HG03439 (cell line): ENCODE data around the gene CNGA1.
"Not testable (repeated sequence)": the region's sequence is repeated elsewhere in the genome, so short reads cannot be mapped to it uniquely, and the experiment has no call there.

Experiments used
- ATAC-seq: cut with Tn5 transposase; IDR thresholded peaks from one replicate; pipeline ENCODE4 v1.9.1; 2021; ENCODE audit warnings: mild to moderate bottlenecking, moderate library complexity; ENCODE audit not compliant: unreplicated experiment

Gene CNGA1

DNA sequence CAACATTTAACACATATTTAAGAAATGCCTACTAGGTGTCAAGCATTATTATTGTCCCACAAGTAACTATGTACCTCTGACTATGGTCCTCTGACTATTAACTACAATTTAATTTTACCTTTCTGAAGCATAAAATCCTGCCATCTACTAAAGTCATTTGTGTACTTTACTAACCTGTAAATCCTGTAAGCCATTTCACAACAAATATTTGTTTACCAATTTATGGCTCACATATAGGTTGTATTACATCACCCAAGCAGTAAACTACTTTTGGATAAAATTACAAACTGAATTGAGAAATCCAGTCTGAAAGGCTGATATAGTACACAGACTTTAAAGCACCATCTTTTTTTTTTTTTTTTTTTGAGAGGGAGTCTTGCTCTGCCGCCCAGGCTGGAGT, 43.8 kb downstream of the CNGA1 start:
- no peak for ATAC-seq

DNA sequence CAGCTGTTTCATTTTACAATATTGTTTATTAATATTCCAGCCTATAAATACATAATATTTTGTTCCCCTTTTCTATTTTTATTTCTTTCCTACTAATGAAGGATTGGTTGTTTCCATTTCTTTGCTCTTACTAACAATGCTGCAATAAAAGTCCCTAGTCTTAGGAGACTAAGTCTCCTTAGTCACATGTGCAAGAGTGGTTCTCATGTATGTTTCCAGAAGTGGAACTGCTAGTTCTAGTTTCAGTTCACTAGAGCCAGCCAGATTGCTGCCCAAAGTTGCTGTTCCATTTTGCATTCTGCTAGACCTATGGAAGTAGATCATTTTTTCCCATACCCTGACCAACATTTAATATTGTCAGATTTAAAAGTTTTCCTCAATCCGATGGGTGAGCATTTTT, 44.3 kb downstream of the CNGA1 start:
- ATAC-seq = no peak

DNA sequence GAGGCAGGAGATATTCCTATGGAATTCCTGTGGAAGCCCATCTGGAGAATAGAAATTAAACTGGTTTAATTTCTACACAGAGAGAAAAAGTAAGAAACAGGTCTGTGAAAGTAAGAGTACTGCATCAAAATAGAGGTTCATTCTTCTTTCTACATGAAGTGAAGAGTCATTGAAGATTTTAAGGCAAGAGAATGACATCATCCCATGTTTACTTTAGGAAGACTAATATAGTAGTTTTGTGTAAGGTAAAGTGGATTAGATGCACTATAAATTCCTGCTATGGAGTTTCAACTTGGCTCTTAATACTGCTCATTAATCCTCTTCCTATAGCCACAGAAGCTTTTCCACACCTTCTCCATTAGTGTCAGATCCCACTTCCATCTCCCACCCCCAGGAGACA, 47.6 kb downstream of the CNGA1 start:
- no peak for ATAC-seq

DNA sequence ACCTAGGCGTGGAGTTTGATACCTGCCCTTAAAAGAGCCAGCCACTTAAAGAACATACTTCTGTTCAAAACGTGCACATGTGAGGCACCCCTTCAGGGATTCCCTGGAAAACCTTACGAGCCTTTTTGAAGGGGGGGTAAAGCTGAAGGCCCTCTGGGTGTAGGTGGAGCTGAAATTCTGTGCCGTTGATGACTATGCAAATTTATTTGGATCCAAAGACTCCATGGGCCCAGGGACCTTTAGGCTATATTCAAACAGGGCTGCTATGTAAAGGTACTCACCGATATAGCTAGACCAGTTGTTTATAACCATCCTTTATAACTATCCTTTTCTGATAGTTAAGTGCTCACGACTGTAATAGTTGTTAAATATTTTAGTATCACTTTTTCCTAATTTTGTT, 61.8 kb downstream of the CNGA1 start:
- no peak for ATAC-seq

DNA sequence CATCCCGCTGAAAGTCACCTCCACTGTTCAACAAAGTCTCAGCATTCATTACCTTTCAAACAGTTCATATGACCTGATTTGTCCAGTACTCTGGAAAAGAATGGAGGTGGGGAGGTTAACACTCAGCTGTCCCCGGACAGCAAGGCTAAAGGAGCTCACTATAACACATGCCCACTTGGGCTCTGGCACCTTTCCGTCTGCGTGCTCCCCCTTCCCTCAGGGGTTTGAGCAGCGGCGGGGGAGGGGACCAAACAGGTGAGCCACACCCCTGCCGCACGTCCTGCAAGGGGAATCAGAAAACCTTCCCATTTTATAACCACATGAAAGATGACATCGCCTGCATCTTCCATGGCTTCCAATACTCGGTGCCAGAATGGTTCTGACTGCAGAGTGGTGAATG, 62.2 kb downstream of the CNGA1 start:
- no peak for ATAC-seq

DNA sequence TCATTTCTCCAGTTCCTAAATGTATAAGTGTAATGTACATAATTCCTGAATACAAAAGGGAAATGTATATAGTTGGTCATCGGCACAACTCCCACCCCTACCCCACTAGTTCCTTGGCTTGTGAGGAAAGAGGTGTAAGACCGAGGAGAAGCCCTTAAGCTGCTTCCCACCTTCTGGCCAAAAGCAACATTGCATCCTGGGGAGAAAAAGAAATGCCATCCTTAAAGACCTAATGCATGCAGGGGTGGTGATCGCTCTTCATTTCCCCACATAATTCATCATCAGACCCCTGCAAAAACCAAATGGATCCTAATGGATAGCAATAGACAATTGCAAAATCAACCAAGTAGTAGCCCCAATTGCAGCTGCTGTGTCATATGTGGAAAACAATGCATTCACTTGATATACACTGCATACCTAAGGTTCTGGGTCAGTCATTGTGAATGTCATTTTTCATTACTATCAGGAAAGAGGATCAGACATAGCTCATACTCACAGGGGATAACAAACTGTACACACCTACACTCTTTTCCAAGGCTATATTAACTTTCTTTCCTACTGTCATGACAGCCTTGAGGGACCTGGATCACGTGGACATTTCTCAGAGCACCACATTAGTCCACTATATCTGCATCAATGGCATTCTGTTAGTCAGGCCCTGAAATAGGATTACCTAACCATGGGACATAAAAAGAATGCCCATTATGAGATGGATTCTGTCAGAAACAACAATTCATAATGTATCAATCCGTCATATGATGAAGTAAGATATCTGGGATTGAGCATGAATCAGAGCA, 70.4 kb downstream of the CNGA1 start:
- no peak for ATAC-seq

DNA sequence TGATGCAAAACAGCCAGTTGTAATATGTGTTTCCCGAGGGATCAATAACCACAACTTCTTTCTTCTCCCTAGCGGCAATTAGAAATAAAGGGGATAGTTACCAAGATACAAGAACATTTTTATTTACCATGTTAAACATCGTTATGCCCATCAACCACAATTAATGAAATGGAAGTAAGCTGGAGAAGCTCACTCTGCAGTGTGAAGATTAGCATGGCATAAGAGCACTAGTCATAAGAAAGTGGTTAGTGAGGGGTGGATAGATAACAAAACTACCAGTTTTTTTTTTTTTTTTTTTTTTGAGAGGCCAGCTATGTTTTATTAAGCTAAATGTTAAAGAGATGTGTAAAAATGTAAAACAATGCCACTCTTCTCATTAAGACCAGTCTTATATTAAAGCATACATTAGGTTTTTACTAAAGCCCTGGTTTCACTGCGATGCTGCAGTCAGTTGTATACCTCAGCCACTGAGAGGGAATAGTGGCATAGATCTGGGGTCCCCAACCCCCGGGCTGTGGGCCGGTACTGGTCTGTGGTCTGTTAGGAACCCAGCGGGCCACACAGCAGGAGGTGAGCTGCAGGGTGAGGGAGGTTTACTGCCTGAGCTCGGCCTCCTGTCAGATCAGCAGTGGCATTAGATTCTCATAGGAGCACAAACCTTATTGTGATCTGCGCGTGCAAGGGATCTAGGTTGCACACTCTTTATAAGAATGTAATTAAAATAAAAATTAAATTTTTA, 74.2 kb downstream of the CNGA1 start:
- no peak for ATAC-seq

DNA sequence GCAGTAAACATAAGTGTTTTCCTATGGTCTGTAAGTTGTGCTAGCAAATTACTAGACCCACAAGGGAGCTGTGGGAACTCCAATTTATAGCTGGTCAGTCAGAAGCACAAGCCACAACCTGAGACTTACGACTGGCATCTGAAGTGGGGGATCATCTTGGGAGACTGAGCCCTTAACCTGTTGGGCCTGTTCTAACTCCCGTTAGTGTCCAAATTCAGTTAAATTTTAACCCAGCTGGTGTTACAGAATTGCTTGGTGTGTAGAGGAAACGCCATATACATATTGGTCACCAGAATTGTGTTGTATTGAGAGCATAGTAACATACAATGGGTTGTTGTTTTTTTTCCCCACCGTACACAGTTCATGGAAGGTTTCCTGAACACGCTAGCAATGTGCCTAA, 77.0 kb downstream of the CNGA1 start:
- ATAC-seq = no peak

DNA sequence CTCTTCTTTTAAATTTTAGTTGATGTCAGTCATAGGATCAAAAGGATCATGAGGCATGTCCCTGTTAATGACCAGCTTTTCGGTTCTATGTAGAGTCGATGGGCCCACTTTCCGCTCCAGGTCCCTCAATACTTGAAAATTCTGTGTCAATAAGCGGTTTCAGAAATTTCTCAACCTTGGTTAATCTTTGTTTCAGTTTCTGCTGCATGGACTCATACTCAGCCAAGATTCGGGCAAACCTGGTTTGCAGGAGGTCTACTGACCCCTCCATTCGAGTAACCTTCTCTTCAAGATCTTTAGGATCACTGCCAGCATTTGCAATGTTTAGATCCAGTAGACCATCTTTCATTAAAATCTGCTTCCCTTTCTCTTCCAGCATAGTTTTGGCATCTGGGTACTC, 80.1 kb downstream of the CNGA1 start:
- no peak for ATAC-seq

DNA sequence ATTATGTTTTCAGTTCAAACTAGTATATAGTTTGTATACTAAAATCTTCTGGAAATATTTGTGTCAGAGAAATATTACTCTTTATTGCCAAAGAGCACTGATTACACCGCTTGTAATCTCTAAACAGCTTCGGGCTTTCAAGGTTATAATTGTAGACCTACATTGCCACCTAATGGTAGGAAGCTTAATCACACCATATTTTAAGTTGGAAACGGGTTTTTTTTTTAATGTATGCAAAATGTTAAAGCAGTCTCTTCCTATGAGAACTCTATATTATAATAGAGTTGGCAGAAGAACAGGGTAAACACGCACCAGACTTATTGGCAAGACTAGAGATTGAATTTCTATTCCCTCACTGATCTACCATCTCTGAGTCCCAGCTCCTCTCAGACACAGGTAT, 82.6 kb downstream of the CNGA1 start:
- no peak for ATAC-seq

DNA sequence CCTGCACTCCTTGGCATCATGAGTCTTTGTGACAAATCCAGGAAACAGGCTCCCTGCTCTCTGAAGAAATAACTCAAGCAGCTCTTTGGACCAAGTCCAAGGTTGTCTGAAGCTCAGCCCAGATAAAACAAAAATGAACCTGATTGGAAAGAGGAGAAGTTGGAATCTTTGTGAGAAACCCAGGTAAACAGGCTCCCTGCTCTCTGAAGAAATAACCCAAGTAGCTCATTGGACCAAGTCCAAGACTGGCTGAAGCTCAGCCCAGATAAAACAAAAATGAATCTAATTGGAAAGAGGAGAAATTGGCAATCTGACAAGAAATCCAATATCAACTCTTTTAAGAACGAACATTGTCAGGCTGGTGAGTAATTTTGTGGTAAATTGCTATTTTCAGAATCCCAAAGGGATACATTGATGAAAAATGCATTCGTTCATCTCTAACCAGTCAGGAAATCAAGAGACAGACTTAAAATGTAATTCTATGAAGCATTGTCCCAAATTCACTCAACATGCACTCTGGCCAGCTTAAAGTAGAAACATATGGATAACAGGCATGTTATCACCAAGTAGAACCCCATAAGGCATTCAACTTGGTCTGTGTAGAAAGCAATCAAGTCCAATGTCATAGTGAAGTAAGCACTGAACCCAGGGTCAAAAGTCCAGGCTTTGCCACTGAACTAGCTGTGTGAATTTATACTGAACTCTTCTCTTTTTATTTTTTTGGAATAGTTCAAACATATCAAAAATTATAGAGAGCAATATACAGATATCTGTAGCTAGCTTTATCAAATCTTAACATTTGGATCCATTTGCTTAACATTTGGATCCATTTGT, 85.3 kb downstream of the CNGA1 start:
- no peak for ATAC-seq

DNA sequence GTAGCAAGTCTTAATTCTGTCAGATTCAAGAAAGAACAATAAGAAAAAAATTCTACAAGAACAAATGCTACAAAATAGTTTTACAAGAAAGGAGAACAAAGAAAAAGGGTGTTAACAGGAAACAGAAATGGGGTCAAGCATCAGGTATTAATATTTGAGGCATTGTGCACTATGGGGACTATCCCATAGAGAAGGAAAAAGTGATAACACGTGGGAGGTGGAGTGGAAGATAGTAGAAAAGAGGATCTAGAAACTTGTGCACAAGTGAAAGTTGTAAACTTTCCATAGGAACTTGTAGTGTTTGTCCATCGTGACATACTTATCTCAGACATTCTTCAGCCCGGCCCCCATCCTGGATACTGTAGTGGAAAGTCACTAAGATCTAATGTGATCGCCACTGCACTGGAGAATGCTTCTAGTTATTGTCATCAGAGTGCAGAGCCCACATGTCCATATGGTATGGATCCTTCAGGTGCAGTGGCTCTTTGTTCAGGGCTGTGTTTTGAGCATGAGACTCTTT, 86.7 kb downstream of the CNGA1 start:
- ATAC-seq = no peak

DNA sequence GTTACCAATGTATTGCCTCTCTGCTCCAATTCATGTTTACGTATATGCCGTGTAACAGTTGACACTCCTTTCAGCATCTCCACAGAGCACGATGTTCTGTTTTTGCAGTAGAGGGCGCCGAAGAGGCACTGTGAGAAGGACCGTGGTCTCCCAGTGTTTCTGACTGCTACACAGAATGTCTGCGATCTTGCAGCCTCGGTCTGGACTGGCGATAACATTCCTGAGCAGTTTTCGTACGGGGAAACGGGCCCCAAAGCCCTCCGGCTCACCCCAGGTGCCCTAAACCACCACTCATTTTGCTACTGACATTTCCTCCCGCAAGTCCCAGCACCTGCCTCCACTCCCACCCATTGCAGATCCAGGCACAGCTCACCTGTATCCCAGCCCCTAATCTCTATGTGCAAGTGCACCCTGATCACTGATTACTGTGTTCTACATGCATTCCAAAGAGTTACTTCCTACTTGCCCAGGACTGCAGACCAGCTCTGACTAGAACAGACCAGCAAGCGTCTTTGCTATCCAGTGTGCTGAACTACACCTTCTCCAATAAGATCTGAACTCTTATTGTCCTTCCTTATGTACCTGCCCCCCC, 89.7 kb downstream of the CNGA1 start:
- ATAC-seq = peak; percentile 94

DNA sequence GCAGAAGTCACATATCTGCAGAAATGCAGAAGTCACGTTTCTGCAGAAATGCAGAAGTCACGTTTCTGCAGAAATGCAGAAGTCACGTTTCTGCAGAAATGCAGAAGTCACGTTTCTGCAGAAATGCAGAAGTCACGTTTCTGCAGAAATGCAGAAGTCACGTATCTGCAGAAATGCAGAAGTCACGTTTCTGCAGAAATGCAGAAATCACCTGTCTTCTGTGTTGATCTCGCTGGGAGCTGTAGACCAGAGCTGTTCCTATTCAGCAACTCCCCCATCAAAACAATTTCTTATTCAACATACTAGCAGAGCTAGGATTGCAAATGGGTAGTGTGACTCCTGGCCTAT, 93.2 kb downstream of the CNGA1 start:
- not testable (repeated sequence) for ATAC-seq

DNA sequence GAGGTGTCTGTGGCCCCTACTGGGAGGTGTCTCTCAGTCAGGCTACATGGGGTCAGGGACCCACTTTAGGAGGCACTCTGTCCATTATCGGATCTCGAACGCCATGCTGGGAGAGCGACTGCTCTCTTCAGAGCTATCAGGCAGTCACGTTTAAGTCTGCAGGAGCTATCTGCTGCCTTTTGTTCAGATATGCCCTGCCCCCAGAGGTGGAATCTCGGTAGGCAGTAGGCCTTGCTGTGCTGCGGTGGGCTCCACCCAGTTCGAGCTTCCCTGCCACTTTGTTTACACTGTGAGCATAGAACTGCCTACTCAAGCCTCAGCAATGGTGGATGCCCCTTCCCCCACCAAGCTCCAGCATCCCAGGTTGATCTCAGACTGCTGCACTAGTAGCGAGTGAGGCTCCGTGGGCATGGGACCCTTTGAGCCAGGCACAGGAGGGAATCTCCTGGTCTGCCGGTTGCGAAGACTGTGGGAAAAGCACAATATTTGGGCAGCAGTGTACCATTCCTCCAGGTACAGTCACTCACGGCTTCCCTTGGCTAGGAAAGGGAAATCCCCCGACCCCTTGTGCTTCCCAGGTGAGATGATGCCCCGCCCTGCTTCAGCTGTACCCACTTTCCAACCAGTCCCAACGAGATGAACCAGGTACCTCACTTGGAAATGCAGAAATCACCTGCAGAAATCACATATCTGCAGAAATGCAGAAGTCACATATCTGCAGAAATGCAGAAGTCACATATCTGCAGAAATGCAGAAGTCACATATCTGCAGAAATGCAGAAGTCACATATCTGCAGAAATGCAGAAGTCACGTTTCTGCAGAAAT, 93.8 kb downstream of the CNGA1 start:
- ATAC-seq = not testable (repeated sequence)

DNA sequence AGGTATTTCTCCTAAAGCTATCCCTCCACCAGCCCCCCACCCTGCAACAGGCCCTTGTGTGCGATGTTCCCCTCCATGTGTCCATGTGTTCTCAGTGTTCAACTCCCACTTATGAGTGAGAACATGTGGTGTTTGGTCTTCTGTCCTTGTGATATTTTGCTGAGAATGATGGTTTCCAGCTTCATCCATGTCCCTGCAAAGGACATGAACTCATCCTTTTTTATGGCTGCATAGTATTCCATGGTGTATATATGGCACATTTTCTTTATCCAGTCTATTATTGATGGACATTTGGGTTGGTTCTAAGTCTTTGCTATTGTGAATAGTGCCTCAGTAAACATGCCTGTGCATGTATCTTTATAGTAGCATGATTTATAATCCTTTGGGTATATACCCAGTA, 99.3 kb downstream of the CNGA1 start:
- ATAC-seq = not testable (repeated sequence)

DNA sequence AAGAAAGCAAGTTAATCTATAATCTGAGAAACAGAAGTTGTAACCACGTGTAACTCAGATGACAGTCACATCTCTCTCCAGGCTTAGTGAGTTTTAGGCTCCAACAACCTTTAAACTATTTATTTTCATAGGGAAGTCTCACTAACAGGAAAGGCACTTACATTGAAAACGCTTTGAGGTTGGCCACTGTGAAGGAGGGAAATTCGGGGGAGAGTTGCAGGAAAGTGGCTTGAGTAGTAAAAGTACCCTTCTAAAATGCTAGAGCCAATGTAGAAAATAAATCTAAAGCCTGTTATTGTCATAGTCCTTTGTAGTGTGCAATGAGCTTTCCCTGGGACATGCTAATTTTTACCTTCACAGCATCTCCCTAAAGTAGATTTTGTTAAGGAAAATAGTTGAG, 101.1 kb downstream of the CNGA1 start:
- no peak for ATAC-seq

DNA sequence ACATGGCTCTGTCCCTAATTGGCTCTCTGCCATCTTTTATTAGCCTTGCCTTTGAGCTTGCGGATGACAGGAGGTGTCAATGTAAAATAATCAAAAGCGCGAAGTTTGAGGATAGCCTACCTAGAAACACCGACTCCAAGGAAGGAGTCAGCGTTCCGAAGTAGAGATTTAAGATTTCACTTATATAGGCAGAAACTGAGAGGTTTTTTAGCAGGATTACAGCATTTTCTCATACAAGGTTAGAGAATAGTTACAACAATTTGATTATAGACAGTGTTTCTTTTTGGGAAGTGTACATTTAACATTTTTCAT, 101.6 kb downstream of the CNGA1 start:
- peak; percentile 30 for ATAC-seq

DNA sequence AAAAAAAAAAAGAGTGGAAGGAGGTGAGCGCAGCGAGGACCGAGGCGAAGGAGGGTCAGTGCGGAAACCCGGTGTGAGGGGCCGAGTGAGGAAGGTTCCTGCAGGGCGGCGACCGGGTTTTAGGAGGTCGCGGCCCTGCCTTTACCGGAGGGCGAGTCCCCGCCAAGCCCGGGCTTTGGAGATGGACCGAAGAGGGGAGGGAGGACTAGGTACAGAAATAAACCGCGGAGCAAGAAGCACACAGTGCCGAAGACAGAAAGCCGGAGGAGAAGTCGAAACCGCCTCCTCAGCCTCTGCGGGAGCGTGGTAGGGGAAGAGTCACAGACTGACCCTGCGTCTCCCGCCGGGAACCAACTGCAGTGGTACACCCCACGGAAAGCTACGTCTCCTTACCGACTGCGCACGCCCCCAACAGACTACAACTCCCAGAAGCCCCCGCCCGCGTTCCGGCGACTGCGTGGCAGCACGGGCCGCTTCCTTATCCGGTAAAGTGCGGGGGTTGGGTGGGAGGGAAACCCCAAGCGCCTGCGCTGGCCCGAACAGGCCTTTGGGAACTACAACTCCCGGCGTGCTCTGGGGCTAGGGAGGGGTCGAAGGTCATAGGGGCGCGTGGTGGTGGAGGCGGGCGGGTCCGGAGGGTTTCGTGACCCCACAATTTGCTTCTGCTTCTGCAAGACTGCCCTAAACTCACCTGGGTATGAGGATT, 102.1 kb downstream of the CNGA1 start, which contains the start of gene NFXL1:
NFXL1 (minus strand) TSS at position 364 of the 706 bp plus-strand sequence. CDS start 380 bp downstream, outside the sequence.
- peak; percentile 98 for ATAC-seq

DNA sequence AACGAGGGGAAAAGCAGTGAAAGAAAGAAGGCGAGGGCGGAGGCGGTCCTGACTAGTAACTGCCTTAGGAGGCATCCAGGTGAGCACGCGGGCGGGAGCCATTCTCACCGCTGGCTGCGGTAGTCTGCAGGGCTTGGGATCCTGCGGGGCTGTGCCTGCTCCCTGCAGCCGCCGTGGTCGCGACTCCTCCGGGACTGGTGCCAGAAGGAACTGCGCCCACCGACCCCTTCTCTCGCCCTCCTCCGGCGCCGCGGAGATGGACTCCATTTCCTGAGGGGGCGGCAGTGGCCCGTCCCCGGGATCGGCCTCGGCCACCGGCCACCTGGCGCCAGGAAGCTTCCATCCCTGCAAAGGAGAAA, 102.6 kb downstream of the CNGA1 start:
- ATAC-seq = peak; percentile 28
